ENCODE results near the gene SNX22. TPM values are rescaled to one million over a fixed set of nuclear protein-coding genes. Genes with fewer than 3 reads are reported as not detected.

SNX22 gene
- total RNA-seq, 2 donors from 2014 or later: 0.60 to 0.74 TPM

DNA sequence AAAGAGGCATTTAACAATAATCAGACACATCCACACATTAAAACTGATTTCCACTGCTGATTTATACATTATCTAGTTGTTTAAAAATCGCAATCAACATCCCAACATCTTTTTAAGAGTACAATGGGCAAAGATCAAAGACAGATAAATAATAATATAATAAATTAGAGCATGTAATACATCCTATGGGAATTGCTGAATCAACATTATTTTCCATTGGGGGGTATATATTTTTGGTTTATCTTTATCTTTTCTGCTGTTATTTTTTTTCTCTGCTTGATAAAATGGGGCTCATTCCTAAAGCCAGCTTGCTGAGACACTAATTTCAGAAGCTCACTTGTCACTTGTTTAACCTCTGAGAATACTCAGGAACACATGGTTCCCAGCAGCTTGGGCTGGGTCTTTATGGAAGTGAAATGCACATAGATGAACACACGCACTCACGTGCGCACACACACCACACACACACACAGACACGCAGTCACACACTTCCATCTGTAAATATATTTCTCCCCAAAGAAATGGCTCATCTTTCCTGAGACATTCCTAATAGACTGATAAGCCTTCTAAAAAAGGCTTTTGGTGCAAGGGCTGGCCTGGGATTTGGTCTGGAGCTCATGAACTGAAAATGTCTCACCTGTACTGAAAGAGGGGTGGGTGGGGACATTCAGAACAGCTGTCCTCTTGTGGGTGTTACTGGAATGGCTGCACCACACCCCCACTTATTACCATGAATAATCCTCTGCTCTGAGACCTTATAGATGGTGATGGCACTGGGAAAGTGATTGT, 14.8 kb downstream of the SNX22 start:
- no peaks in the 10 kb centered on the region for H3K9me3 Mint-ChIP-seq
- ATAC-seq (replicated peaks in 1 of 2) (no peak), DNase-seq (no peak)
- H3K36me3 Mint-ChIP-seq (ENCODE audit: insufficient read depth in 2 of 2): peaks cover 4 to 8% of the 10 kb centered on the region in 2 donors
- H3K4me1 Mint-ChIP-seq (ENCODE audit: low read depth): peaks cover 43% of the 10 kb centered on the region
- H3K27ac Mint-ChIP-seq: peak overlapping the region; percentile 85
- H3K27me3 Mint-ChIP-seq (ENCODE audit: low read depth): no peaks in the 10 kb centered on the region
- peak overlapping the region in 1 of 2 donors; percentile 30 for H3K4me3 Mint-ChIP-seq

DNA sequence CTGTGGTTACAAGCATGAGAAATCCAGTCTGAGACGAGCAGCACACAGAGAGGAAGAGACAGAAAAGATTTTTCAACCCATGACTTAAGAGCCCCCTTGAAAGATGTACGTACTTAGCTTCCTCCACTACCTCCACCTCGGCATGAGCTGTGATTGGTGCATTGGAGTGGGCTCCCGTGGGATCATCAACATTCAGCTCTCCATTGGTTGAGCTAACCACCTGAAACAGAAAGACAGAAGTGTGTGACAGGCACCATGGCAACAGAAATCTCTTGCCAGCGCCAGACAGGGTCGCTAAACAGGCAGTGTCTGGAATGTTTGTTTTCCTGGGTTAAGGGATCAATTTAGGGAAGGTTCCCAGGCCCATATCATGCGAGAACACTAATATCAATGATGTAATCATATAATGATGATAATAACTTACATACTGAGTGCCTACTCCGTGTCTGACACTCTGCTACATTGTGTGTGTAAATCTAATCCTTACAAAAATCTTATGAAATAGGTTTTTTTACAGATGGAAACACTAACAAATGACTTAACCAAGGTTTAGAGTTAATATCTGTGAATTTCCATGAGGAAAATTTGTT, 28.8 kb downstream of the SNX22 start:
- Mint-ChIP-seq H3K27ac (no peak overlapping the region), H3K27me3 (ENCODE audit: low read depth) (no peaks in the 10 kb centered on the region), H3K9me3 (no peaks in the 10 kb centered on the region), H3K4me3 (no peak overlapping the region), H3K36me3 (ENCODE audit: insufficient read depth in 2 of 2) (peaks cover 2 to 5% of the 10 kb centered on the region in 2 donors), H3K4me1 (ENCODE audit: low read depth) (no peaks in the 10 kb centered on the region)
- DNase-seq (no peak), ATAC-seq (replicated peaks in 1 of 2) (no peak)

DNA sequence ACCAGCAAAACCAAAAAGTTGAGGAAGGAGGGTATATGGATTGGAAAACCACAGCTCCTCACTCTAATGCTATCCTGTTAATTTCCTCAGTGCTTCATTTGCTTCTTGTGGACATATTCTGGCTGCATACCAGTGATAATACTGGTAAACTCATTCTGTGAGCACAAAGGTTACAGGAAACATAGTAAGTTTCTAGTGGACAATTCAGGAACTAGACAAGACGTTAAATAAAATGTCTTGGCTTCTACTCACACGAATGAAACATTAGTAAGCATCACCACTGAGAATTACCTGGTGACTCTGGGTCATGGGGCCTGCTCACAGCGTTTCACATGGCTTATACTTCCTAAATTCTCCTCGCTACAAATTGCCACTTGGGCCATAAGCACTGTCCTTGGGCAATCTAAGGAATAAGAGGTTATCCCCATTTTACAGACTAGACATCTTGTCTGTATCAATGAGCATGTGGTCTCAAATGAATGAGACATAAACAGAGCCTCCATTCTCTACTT, 31.4 kb downstream of the SNX22 start:
- H3K27me3 Mint-ChIP-seq (ENCODE audit: low read depth): no peaks in the 10 kb centered on the region
- H3K9me3 Mint-ChIP-seq: no peaks in the 10 kb centered on the region

DNA sequence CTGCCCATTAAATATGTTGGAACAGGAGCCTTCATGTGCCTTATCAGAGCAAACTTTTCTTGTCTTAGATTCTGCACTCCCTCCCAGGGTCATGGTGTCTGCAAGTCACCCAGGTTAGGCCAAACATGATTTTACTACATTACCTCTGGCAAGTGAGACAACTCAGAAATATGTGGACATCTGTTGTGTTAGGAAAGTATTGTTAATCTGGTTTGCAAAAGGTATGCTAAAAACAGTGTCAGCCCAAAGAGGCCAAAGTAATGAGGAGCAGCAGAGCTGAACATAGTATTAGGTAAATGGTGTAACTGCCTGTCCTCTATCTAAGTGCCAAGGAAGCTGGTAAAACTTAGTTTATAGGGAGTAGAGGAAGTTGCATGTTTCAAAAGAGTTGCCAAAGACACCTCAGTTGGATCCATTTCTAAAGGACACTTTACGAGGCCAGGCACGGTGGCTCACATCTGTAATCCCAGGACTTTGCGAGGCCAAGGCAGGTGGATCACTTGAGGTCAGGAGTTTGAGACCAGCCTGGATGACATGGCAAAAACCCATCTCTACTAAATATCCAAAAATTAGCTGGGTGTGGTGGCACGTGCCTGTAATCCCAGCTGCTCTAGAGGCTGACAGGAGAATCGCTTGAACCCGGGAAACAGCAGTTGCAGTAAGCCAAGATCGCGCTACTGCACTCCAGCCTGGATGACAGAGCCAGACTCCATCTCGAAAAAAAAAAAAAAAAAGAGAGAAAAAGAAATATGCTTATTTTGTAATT, 33.8 kb downstream of the SNX22 start:
- Mint-ChIP-seq H3K27ac (no peak overlapping the region), H3K36me3 (ENCODE audit: insufficient read depth in 2 of 2) (peaks cover 2 to 10% of the 10 kb centered on the region in 2 donors), H3K4me3 (no peak overlapping the region), H3K4me1 (ENCODE audit: low read depth) (peaks cover 16% of the 10 kb centered on the region), H3K9me3 (no peaks in the 10 kb centered on the region), H3K27me3 (ENCODE audit: low read depth) (no peaks in the 10 kb centered on the region)
- ATAC-seq (replicated peaks in 1 of 2) (no peak), DNase-seq (no peak)

More for the DNA sequence above, 31.4 kb downstream of the SNX22 start:
- DNase-seq: no peak
- no peak overlapping the region for H3K27ac Mint-ChIP-seq
- H3K36me3 Mint-ChIP-seq (ENCODE audit: insufficient read depth in 2 of 2): peaks cover 2 to 8% of the 10 kb centered on the region in 2 donors
- peaks cover 7% of the 10 kb centered on the region for H3K4me1 Mint-ChIP-seq (ENCODE audit: low read depth)
- ATAC-seq (replicated peaks in 1 of 2): no peak
- H3K4me3 Mint-ChIP-seq: no peak overlapping the region

DNA sequence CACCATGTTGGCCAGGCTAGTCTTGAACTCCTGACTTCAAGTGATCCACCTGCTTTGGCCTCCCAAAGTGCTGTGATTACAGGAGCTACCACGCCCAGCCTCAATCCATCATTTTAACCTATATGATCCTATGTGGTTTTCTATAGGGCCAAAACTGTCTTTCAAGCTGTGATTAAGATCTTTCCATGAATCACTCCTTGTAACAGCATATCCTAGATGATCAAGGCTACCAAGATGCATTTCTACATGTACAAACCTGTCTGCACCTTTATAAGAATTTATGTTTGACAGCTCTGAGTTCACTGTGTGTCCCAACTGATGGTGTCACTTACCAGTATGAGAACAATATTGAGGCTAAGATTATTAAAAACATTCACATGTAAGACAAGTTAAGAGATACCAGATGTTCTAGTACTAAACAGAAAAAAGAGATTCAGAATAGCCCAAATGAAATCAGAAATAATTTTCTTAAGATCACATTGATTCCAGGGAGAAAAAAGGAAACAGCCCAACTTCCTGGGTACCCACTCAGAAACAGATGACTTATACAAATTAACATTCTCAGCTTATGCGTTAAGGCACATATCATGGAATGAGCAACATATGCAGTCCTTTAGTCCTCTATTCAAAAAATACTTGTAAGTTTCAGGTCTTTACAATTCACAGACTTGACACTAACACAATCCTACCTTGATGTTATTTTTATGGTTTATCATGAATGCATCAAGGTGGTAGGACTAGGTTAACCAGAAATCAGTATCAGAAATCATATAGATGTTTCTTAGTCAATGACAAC, 36.1 kb downstream of the SNX22 start:
- Mint-ChIP-seq H3K27ac (peak overlapping the region; percentile 98), H3K4me1 (ENCODE audit: low read depth) (peaks cover 16% of the 10 kb centered on the region), H3K4me3 (peak overlapping the region; percentile 0 to 84), H3K27me3 (ENCODE audit: low read depth) (no peaks in the 10 kb centered on the region), H3K36me3 (ENCODE audit: insufficient read depth in 2 of 2) (peaks cover 2 to 10% of the 10 kb centered on the region in 2 donors), H3K9me3 (no peaks in the 10 kb centered on the region)
- ATAC-seq (replicated peaks in 1 of 2) (peak; percentile 33 to 48), DNase-seq (no peak)

DNA sequence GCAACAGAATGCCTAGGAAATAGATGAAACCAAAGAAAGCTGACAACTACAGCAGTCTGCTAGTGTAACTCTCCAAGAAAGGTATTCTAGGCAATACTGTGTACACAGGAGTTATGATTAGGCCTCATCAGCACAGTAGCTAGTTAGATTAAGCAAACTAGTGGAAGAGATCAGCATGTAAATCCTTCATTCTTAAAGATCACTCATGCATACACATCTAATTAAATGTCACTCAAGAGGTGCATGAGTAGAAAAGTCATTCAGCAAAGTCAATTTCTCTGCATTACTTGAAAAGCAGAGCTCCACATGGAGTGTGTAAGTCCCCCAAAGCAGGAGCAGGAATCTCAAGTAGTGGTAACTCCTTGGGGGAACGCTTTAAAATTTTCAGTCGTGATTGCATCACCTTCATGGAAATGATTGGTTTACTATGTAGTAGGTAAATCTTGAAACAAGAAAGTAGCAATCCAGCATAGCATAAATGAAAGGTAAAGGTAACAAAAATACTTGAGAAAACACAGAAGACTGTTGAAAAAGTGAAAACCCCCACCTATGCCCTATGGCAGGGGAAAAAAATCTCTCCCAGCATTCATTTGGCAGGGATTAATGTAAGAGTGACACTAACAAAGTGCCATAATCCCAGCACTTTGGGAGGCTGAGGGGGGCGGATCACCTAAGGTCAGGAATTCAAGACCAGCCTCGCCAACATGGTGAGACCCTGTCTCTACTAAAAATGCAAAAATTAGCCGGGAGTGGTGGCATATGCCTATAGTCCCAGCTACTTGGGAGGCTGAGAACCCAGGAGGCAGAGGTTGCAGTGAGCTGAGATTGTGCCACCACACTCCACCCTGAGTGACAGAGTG, 40.7 kb downstream of the SNX22 start:
- Mint-ChIP-seq H3K4me3 (no peak overlapping the region), H3K36me3 (ENCODE audit: insufficient read depth in 2 of 2) (peaks cover 2 to 14% of the 10 kb centered on the region in 2 donors), H3K27me3 (ENCODE audit: low read depth) (no peaks in the 10 kb centered on the region), H3K4me1 (ENCODE audit: low read depth) (peaks cover 16% of the 10 kb centered on the region), H3K9me3 (no peaks in the 10 kb centered on the region), H3K27ac (no peak overlapping the region)
- no peak for ATAC-seq (replicated peaks in 1 of 2)
- no peak for DNase-seq

DNA sequence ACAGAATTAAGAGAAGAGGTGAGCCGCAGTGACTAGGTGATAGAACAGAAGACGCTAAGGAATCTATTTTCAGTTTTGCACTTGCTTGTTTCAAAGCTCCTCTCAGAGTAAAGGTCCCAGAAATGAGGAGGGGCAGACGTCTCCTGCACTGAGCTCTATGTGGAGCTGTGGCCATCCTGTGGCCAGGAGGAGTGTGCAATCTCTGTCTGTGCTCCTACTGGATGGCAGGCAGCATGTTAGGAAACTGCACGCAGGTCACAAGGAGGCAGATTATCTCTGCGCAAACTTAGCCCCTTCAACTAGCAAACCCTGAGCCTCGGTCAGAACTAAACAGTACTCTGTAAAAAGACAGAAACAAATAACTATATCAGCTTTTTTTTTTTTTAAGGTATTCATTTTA, 42.4 kb downstream of the SNX22 start:
- H3K4me1 Mint-ChIP-seq (ENCODE audit: low read depth): no peaks in the 10 kb centered on the region
- H3K27me3 Mint-ChIP-seq (ENCODE audit: low read depth): no peaks in the 10 kb centered on the region
- DNase-seq (no peak), ATAC-seq (replicated peaks in 1 of 2) (no peak)
- H3K4me3 Mint-ChIP-seq: no peak overlapping the region
- H3K36me3 Mint-ChIP-seq (ENCODE audit: insufficient read depth in 2 of 2): peaks cover 2 to 10% of the 10 kb centered on the region in 2 donors
- no peak overlapping the region for H3K27ac Mint-ChIP-seq
- H3K9me3 Mint-ChIP-seq: no peaks in the 10 kb centered on the region

DNA sequence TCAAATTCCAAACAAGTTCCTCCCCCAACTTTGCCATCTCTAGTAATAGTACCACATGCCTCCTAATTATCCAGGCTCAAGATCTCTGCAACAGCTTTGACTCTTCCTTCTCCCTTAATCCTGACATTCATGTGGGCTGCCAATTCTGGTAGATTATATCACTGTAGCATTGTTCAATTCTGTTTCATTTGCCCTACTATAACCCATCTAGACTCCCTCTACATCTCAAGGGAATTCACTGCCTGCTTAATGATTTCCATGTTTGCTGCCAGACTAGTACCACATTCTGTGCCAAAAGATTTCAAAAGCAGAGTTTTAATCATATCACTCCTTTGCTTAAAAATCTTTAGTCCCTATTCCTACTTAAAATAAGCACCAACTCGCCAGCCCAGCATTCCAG, 45.9 kb downstream of the SNX22 start:
- H3K27me3 Mint-ChIP-seq (ENCODE audit: low read depth): no peaks in the 10 kb centered on the region
- no peaks in the 10 kb centered on the region for H3K4me1 Mint-ChIP-seq (ENCODE audit: low read depth)
- H3K9me3 Mint-ChIP-seq: no peaks in the 10 kb centered on the region
- H3K27ac Mint-ChIP-seq: no peak overlapping the region
- H3K36me3 Mint-ChIP-seq (ENCODE audit: insufficient read depth in 2 of 2): peaks cover 4 to 11% of the 10 kb centered on the region in 2 donors
- ATAC-seq (replicated peaks in 1 of 2) (no peak), DNase-seq (no peak)
- H3K4me3 Mint-ChIP-seq: no peak overlapping the region

DNA sequence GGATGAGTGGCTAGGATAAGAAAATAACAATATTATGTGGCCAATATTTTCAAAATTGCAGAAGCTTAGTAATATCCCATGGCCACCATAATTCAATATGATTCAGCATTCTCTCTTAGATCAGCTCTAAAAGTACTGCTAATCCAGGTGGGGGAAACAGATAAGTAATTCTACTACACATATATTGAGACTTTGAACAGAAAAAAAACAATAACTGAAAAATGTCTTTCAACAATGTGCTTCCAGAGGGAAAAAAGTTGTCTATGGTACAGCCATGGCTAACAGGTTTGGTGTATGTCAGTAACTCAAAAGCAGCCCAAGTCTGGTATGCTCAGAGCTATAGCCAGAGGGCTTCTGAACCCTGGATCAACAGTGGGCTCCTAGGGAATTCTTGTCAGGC, 53.7 kb downstream of the SNX22 start:
- peak overlapping the region; percentile 39 for H3K27ac Mint-ChIP-seq
- no peaks in the 10 kb centered on the region for H3K27me3 Mint-ChIP-seq (ENCODE audit: low read depth)
- H3K9me3 Mint-ChIP-seq: no peaks in the 10 kb centered on the region
- no peak overlapping the region for H3K4me3 Mint-ChIP-seq
- H3K4me1 Mint-ChIP-seq (ENCODE audit: low read depth): no peaks in the 10 kb centered on the region
- no peak for DNase-seq
- peaks cover 3 to 7% of the 10 kb centered on the region in 2 donors for H3K36me3 Mint-ChIP-seq (ENCODE audit: insufficient read depth in 2 of 2)
- ATAC-seq (replicated peaks in 1 of 2): no peak
